ENCODE measurements around the gene RBMS1. TPM values are rescaled to one million over a fixed set of nuclear protein-coding genes. Genes with fewer than 3 reads are reported as not detected.

Gene RBMS1
- total and polyA plus RNA-seq, 4 donors, result 7.9 to 23.5 (median 15.5) TPM

DNA sequence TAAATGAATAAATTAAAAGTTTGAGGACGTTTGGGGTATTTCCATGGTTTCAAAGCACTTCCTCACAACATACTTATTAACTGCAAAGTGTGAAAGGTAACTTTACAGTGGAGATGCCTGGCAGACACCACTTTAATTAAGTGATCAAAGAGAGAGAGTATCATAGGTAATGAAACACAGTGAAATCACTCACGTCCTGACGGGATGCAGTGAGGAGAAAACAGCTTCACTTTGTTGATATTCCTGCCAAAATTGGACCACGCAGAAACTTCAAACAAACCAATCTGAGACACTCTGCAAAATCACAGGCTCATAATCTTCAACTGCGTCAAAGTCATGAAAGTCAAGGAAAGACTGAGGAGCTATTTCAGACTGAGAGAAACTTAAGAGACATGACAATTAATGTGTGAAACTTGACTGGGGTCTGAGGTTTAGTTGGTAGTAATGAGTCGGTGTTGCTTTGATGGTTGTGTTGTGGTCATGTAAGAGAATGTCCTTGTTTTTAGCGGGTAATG lies 227.5 kb downstream of the RBMS1 start:
- H3K9me3 ChIP-seq (ENCODE audit: control insufficient read depth in 4 of 4, low read length in 3 of 4), result no peaks in the 10 kb centered on the region
- DNase-seq (ENCODE audit: low spot score), result no peak
- H3K4me1 ChIP-seq (ENCODE audit: control insufficient read depth in 4 of 4, insufficient read depth in 4 of 4, low read length in 3 of 4), result peaks cover 3 to 17% (median 9%) of the 10 kb centered on the region in 4 donors
- H3K27ac ChIP-seq (ENCODE audit: low read depth in 1 of 2, low read length in 2 of 2), result no peak overlapping the region
- TF ChIP-seq NR2F2 (IDR thresholded peaks at IDR 0.05) (no peak), EGR1 (IDR thresholded peaks at IDR 0.05; ENCODE audit: low read depth in 2 of 2) (no peak), HNF4A (conservative IDR thresholded peaks at IDR 0.05) (no peak), SP1 (IDR thresholded peaks at IDR 0.05) (no peak), YY1 (IDR thresholded peaks at IDR 0.05) (no peak), HNF4G (IDR thresholded peaks at IDR 0.05) (no peak)
- TF ChIP-seq, protein P1, sequence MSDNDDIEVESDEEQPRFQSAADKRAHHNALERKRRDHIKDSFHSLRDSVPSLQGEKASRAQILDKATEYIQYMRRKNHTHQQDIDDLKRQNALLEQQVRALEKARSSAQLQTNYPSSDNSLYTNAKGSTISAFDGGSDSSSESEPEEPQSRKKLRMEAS (IDR thresholded peaks at IDR 0.05), result no peak
- TF ChIP-seq, protein P2, sequence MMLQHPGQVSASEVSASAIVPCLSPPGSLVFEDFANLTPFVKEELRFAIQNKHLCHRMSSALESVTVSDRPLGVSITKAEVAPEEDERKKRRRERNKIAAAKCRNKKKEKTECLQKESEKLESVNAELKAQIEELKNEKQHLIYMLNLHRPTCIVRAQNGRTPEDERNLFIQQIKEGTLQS (IDR thresholded peaks at IDR 0.05), result no peak
- TF ChIP-seq, protein P3, sequence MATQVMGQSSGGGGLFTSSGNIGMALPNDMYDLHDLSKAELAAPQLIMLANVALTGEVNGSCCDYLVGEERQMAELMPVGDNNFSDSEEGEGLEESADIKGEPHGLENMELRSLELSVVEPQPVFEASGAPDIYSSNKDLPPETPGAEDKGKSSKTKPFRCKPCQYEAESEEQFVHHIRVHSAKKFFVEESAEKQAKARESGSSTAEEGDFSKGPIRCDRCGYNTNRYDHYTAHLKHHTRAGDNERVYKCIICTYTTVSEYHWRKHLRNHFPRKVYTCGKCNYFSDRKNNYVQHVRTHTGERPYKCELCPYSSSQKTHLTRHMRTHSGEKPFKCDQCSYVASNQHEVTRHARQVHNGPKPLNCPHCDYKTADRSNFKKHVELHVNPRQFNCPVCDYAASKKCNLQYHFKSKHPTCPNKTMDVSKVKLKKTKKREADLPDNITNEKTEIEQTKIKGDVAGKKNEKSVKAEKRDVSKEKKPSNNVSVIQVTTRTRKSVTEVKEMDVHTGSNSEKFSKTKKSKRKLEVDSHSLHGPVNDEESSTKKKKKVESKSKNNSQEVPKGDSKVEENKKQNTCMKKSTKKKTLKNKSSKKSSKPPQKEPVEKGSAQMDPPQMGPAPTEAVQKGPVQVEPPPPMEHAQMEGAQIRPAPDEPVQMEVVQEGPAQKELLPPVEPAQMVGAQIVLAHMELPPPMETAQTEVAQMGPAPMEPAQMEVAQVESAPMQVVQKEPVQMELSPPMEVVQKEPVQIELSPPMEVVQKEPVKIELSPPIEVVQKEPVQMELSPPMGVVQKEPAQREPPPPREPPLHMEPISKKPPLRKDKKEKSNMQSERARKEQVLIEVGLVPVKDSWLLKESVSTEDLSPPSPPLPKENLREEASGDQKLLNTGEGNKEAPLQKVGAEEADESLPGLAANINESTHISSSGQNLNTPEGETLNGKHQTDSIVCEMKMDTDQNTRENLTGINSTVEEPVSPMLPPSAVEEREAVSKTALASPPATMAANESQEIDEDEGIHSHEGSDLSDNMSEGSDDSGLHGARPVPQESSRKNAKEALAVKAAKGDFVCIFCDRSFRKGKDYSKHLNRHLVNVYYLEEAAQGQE (IDR thresholded peaks at IDR 0.05), result no peak
- no peaks in the 10 kb centered on the region for H3K27me3 ChIP-seq (ENCODE audit: control insufficient read depth in 4 of 4, insufficient read depth in 4 of 4, low read length in 3 of 4)
- no peak overlapping the region for H3K9ac ChIP-seq (ENCODE audit: low read depth in 1 of 2, low read length in 2 of 2)
- 83% methylated on average over 7 of the region's 7 CpGs for WGBS
- H3K36me3 ChIP-seq (ENCODE audit: control insufficient read depth in 4 of 4, insufficient read depth in 3 of 4, low read depth in 1 of 4, low read length in 3 of 4), result no peaks in the 10 kb centered on the region
- no peak overlapping the region for H3K4me3 ChIP-seq (ENCODE audit: low read depth in 1 of 3, low read length in 3 of 3)

DNA sequence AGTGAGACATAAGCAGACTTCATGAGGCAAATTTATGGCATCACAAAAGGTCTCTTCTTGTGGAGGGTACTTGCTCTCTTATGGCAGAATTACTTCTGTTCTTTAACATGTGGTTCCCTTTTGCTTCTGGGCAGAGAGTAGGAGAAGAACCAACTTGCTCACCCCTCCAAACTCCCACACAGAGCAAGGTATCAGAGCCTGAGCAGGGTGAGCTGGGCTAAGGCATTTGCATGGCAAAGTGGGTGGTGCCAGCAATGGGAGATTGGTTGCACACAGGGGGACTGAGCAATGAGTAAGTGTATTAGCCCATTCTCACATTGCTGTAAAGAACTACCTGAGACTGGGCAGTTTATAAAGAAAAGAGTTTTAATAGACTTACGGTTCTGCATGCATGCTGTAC lies 229.3 kb downstream of the RBMS1 start:
- no peaks in the 10 kb centered on the region for H3K27me3 ChIP-seq (ENCODE audit: control insufficient read depth in 4 of 4, insufficient read depth in 4 of 4, low read length in 3 of 4)
- DNase-seq (ENCODE audit: low spot score), result no peak
- H3K36me3 ChIP-seq (ENCODE audit: control insufficient read depth in 4 of 4, insufficient read depth in 3 of 4, low read depth in 1 of 4, low read length in 3 of 4), result no peaks in the 10 kb centered on the region
- H3K9me3 ChIP-seq (ENCODE audit: control insufficient read depth in 4 of 4, low read length in 3 of 4), result no peaks in the 10 kb centered on the region
- H3K9ac ChIP-seq (ENCODE audit: low read depth in 1 of 2, low read length in 2 of 2), result no peak overlapping the region
- TF ChIP-seq FOXA1 (IDR thresholded peaks at IDR 0.05) (no peak), YY1 (IDR thresholded peaks at IDR 0.05) (no peak), HNF4G (IDR thresholded peaks at IDR 0.05) (no peak), SP1 (IDR thresholded peaks at IDR 0.05) (no peak)
- TF ChIP-seq, protein P2 (IDR thresholded peaks at IDR 0.05), result no peak
- TF ChIP-seq, protein P4, sequence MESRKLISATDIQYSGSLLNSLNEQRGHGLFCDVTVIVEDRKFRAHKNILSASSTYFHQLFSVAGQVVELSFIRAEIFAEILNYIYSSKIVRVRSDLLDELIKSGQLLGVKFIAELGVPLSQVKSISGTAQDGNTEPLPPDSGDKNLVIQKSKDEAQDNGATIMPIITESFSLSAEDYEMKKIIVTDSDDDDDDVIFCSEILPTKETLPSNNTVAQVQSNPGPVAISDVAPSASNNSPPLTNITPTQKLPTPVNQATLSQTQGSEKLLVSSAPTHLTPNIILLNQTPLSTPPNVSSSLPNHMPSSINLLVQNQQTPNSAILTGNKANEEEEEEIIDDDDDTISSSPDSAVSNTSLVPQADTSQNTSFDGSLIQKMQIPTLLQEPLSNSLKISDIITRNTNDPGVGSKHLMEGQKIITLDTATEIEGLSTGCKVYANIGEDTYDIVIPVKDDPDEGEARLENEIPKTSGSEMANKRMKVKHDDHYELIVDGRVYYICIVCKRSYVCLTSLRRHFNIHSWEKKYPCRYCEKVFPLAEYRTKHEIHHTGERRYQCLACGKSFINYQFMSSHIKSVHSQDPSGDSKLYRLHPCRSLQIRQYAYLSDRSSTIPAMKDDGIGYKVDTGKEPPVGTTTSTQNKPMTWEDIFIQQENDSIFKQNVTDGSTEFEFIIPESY (IDR thresholded peaks at IDR 0.05), result no peak
- H3K4me3 ChIP-seq (ENCODE audit: low read depth in 1 of 3, low read length in 3 of 3), result no peak overlapping the region
- peaks cover under 1 to 4% (median 2%) of the 10 kb centered on the region in 4 donors for H3K4me1 ChIP-seq (ENCODE audit: control insufficient read depth in 4 of 4, insufficient read depth in 4 of 4, low read length in 3 of 4)
- no peak overlapping the region for H3K27ac ChIP-seq (ENCODE audit: low read depth in 1 of 2, low read length in 2 of 2)
- 96% methylated on average over 1 of the region's 1 CpG for WGBS

DNA sequence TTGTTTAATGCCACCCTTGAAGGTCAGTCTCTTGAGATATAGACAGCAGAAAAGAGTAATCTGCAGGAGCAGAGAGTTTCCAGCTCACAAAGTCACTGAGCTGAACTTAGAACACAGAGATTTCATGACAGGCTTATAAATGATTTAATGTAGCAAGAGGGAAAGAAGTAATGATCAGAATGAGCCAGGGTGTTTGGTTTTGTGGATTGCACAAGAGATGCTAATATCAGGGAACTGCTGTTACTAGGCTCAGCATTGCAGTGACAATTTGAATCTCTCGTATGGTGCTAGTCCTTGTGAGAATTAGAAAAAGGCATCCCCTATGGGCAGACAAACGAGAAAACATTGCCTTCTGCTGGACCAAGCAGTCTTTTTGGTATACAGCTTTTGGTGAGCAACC lies 231.9 kb downstream of the RBMS1 start:
- H3K9ac ChIP-seq (ENCODE audit: low read depth in 1 of 2, low read length in 2 of 2), result no peak overlapping the region
- H3K27me3 ChIP-seq (ENCODE audit: control insufficient read depth in 4 of 4, insufficient read depth in 4 of 4, low read length in 3 of 4), result no peaks in the 10 kb centered on the region
- H3K4me1 ChIP-seq (ENCODE audit: control insufficient read depth in 4 of 4, insufficient read depth in 4 of 4, low read length in 3 of 4), result no peaks in the 10 kb centered on the region
- H3K4me3 ChIP-seq (ENCODE audit: low read depth in 1 of 3, low read length in 3 of 3), result no peak overlapping the region
- no peak overlapping the region for H3K27ac ChIP-seq (ENCODE audit: low read depth in 1 of 2, low read length in 2 of 2)
- no peaks in the 10 kb centered on the region for H3K9me3 ChIP-seq (ENCODE audit: control insufficient read depth in 4 of 4, low read length in 3 of 4)
- TF ChIP-seq, protein P2 (IDR thresholded peaks at IDR 0.05), result no peak
- no peak for TF ChIP-seq YY1 (IDR thresholded peaks at IDR 0.05)
- no peak for TF ChIP-seq FOXA2 (IDR thresholded peaks at IDR 0.05)
- TF ChIP-seq, protein P3 (IDR thresholded peaks at IDR 0.05), result no peak
- TF ChIP-seq FOXA1 (IDR thresholded peaks at IDR 0.05), result no peak
- no peak for TF ChIP-seq SP1 (IDR thresholded peaks at IDR 0.05)
- TF ChIP-seq NR2F2 (IDR thresholded peaks at IDR 0.05), result no peak
- no peak for TF ChIP-seq HNF4A (conservative IDR thresholded peaks at IDR 0.05)
- TF ChIP-seq HNF4G (IDR thresholded peaks at IDR 0.05), result no peak
- no peak for TF ChIP-seq RXRA (IDR thresholded peaks at IDR 0.05)
- no peaks in the 10 kb centered on the region for H3K36me3 ChIP-seq (ENCODE audit: control insufficient read depth in 4 of 4, insufficient read depth in 3 of 4, low read depth in 1 of 4, low read length in 3 of 4)
- no peak for DNase-seq (ENCODE audit: low spot score)
- 84% methylated on average over 2 of the region's 2 CpGs for WGBS
